H54 (cell line): ENCODE results near the gene MAN2A2.
"Not testable (repeated sequence)": the region's sequence is repeated elsewhere in the genome, so short reads cannot be mapped to it uniquely, and the experiment has no call there.

Source experiments
- DNase-seq: peaks from one replicate; pipeline ENCODE4 v3.0.0; 2011; ENCODE audit warnings: low spot score, mixed read lengths; ENCODE audit not compliant: insufficient read length
- FAIRE-seq: peaks from 3 replicates; lab custom pipeline; 2011; peaks lifted over from hg19 to GRCh38; lab: Jason Lieb, UNC
- POLR2A ChIP-seq: IDR thresholded peaks from 2 replicates; pipeline ENCODE4 v1.6.1; 2011; ENCODE audit warnings: low read depth, mild to moderate bottlenecking, low read length

The MAN2A2 gene

GRCh38 chr15:90866161-90866715 lies 36.9 kb upstream of the MAN2A2 start:
- no peak for DNase-seq
- no peak for FAIRE-seq
- TF ChIP-seq POLR2A, result no peak

- TF ChIP-seq POLR2A, result no peak
- no peak for DNase-seq
- no peak for FAIRE-seq
Observed at GRCh38 chr15:90866800-90867199, 36.3 kb upstream of the MAN2A2 start.

GRCh38 chr15:90868261-90868689 lies 34.8 kb upstream of the MAN2A2 start, which contains the start of gene FURIN:
Gene FURIN (plus strand): TSS chr15:90868588. CDS start chr15:90875741, 7,153 bp downstream.
- TF ChIP-seq POLR2A, result no peak
- DNase-seq (no peak), FAIRE-seq (no peak)

GRCh38 chr15:90869140-90869541 lies 34.0 kb upstream of the MAN2A2 start:
- FAIRE-seq (no peak), DNase-seq (no peak)
- TF ChIP-seq POLR2A, result no peak

- DNase-seq (peak; percentile 50), FAIRE-seq (peak; percentile 6)
- TF ChIP-seq POLR2A, result no peak
Observed at GRCh38 chr15:90869601-90870353, 33.3 kb upstream of the MAN2A2 start.

- FAIRE-seq (no peak), DNase-seq (no peak)
- TF ChIP-seq POLR2A, result no peak
Observed at GRCh38 chr15:90870354-90871138, 32.6 kb upstream of the MAN2A2 start.

GRCh38 chr15:90871139-90871715 lies 31.9 kb upstream of the MAN2A2 start:
- FAIRE-seq, result no peak
- DNase-seq, result no peak
- no peak for TF ChIP-seq POLR2A

- no peak for DNase-seq
- no peak for TF ChIP-seq POLR2A
- FAIRE-seq, result no peak
Observed at GRCh38 chr15:90871716-90872485, 31.2 kb upstream of the MAN2A2 start.

GRCh38 chr15:90872486-90873184 lies 30.5 kb upstream of the MAN2A2 start:
- DNase-seq, result peak; percentile 79
- peak; percentile 31; the same call in 1 of the 2 replicates for TF ChIP-seq POLR2A
- FAIRE-seq, result no peak

GRCh38 chr15:90873488-90873997 lies 29.6 kb upstream of the MAN2A2 start:
- no peak for FAIRE-seq
- DNase-seq, result no peak
- no peak for TF ChIP-seq POLR2A

GRCh38 chr15:90873998-90874605 lies 29.0 kb upstream of the MAN2A2 start:
- TF ChIP-seq POLR2A, result no peak
- DNase-seq (no peak), FAIRE-seq (no peak)

GRCh38 chr15:90874986-90875385 lies 28.1 kb upstream of the MAN2A2 start:
- FAIRE-seq, DNase-seq: not testable (repeated sequence)
